Measurements from ENCODE around the gene ENTHD1.

- TF ChIP-seq, protein P1, sequence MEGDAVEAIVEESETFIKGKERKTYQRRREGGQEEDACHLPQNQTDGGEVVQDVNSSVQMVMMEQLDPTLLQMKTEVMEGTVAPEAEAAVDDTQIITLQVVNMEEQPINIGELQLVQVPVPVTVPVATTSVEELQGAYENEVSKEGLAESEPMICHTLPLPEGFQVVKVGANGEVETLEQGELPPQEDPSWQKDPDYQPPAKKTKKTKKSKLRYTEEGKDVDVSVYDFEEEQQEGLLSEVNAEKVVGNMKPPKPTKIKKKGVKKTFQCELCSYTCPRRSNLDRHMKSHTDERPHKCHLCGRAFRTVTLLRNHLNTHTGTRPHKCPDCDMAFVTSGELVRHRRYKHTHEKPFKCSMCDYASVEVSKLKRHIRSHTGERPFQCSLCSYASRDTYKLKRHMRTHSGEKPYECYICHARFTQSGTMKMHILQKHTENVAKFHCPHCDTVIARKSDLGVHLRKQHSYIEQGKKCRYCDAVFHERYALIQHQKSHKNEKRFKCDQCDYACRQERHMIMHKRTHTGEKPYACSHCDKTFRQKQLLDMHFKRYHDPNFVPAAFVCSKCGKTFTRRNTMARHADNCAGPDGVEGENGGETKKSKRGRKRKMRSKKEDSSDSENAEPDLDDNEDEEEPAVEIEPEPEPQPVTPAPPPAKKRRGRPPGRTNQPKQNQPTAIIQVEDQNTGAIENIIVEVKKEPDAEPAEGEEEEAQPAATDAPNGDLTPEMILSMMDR (IDR thresholded peaks at IDR 0.05): no peak
- TF ChIP-seq POLR2A (IDR thresholded peaks at IDR 0.05): no peak
These were observed 147.8 kb downstream of the ENTHD1 start for GRCh38 chr22:39745789-39746188.

Measured in breast epithelium (tissue), 3 donors.